Uterus (tissue), 4 donors: ENCODE data around the gene FANCC. TPM values are rescaled to one million over a fixed set of nuclear protein-coding genes. Genes with fewer than 3 reads are reported as not detected.

Experiments
- DNase-seq, 2 donors: peaks; one replicate each; pipeline ENCODE4 v3.0.0-alpha.2; 2019 to 2020
- H3K27ac ChIP-seq, 2 donors: fragments of 200-600 bp; sonication (generic); 1 replicate in 1 of 2; 2 replicates in 1 of 2; pipeline ENCODE4 v1.5.1; 2016 to 2018
- H3K27me3 ChIP-seq, 2 donors: fragments of 200-600 bp; sonication (generic); one replicate each; pipeline ENCODE4 v1.5.1; 2018 to 2019; ENCODE audit warnings: control low read depth in 1 of 2
- H3K36me3 ChIP-seq, 2 donors: fragments of 200-600 bp; sonication (generic); one replicate each; pipeline ENCODE4 v1.5.1; 2019; ENCODE audit warnings: control low read depth in 1 of 2
- H3K4me1 ChIP-seq, 2 donors: fragments of 200-600 bp; sonication (generic); one replicate each; pipeline ENCODE4 v1.5.1; 2018 to 2019; ENCODE audit warnings: control low read depth in 1 of 2
- H3K4me3 ChIP-seq, 2 donors: fragments of 200-600 bp; sonication (generic); 1 replicate in 1 of 2; 2 replicates in 1 of 2; pipeline ENCODE4 v1.5.1; 2018 to 2019; ENCODE audit warnings: mild to moderate bottlenecking in 1 of 2
- H3K9me3 ChIP-seq, 2 donors: fragments of 200-600 bp; sonication (generic); one replicate each; pipeline ENCODE4 v1.5.1; 2019; ENCODE audit warnings: control low read depth in 1 of 2
- POLR2A ChIP-seq, 2 donors: fragments of 450-650 bp; IDR thresholded peaks; one replicate each; pipeline ENCODE4 v1.6.1; 2016; ENCODE audit warnings: antibody characterized with exemption in 2 of 2, mild to moderate bottlenecking in 1 of 2, moderate library complexity in 1 of 2
- intact Hi-C: fragments of 100-400 bp; cut with DNase I; formaldehyde crosslinking; loops from one replicate; pipeline ENCODE4 v1.15.1; 2023; ENCODE audit warnings: low total_unique reads
- total RNA-seq, 4 donors: library from RNA; depleted of rRNA in 3 of 4; stranded (reverse); fragments of >200 nt in 3 of 4; gene quantifications; one replicate each; pipeline versions ENCODE4 v1.1.0 to v1.2.4, GENCODE V29; 2014 to 2023
- TF ChIP-seq, protein P1 (sequence below), 4 experiments: fragments of 200-600 bp in 2 of 4; fragments of 450-650 bp in 2 of 4; sonication (generic) in 2 of 4; IDR thresholded peaks; one replicate each; pipeline ENCODE4 v1.5.1; 2016 to 2019; ENCODE audit warnings: antibody characterized with exemption in 4 of 4, mild to moderate bottlenecking in 2 of 4, moderate library complexity in 1 of 4
- donor health status: DM: yes; HTN: yes; CAD: no.

The FANCC gene
- total RNA-seq, 4 donors from 2014 or later, result 4.1 to 21.4 (median 15.9) TPM

DNA sequence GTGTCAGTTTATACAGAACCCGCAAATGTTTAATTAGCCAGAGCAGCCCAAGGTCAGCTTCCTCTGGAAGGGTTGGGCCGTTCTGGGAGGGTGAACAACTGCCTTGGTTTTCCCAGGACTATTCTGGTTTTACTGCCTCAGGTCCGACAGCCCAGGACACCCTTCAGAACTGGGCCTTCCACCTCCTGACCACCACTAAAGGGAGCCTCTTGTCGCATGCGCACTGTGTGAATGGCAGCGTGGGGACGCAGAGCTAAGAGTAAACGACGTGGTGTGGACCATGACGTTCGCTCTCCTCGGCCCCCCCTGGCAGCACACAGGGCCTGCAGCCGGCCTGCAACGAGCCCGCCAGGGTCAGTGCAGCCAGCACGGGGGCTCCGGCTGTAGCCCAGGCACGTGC, 214.9 kb downstream of the FANCC start:
- Histone ChIP-seq H3K27me3 (no peaks in the 10 kb centered on the region), H3K36me3 (no peaks in the 10 kb centered on the region), H3K27ac (no peak overlapping the region), H3K4me3 (no peak overlapping the region), H3K4me1 (peaks cover 0 to 7% of the 10 kb centered on the region in 2 donors), H3K9me3 (no peaks in the 10 kb centered on the region)
- DNase-seq, result no peak
- intact Hi-C loops, result no loop called here
- TF ChIP-seq, protein P1, sequence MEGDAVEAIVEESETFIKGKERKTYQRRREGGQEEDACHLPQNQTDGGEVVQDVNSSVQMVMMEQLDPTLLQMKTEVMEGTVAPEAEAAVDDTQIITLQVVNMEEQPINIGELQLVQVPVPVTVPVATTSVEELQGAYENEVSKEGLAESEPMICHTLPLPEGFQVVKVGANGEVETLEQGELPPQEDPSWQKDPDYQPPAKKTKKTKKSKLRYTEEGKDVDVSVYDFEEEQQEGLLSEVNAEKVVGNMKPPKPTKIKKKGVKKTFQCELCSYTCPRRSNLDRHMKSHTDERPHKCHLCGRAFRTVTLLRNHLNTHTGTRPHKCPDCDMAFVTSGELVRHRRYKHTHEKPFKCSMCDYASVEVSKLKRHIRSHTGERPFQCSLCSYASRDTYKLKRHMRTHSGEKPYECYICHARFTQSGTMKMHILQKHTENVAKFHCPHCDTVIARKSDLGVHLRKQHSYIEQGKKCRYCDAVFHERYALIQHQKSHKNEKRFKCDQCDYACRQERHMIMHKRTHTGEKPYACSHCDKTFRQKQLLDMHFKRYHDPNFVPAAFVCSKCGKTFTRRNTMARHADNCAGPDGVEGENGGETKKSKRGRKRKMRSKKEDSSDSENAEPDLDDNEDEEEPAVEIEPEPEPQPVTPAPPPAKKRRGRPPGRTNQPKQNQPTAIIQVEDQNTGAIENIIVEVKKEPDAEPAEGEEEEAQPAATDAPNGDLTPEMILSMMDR (IDR thresholded peaks at IDR 0.05), result no peak
- TF ChIP-seq POLR2A (IDR thresholded peaks at IDR 0.05), result no peak

DNA sequence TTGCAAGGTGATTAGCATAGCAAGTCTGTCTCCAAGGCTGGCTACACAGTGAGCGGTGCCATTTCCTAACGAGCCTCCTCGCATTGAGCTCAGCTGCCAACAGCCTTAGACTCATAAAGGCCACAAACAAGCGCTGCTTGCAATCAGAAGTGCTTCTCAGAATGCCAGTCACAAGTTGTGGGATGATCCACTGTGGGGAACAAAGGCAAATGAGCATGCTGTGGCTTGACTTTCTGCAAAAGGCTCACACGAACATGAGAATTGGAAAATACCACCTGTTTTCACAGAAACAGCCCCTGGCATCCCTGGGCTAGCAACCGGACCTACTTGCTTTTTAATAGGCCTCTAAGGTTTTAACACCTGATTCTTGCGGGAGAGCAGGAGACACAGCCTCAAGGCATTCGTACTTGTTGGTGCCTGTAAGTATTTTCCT, 215.5 kb downstream of the FANCC start:
- Histone ChIP-seq H3K4me1 (peaks cover 0 to 2% of the 10 kb centered on the region in 2 donors), H3K9me3 (no peaks in the 10 kb centered on the region), H3K36me3 (no peaks in the 10 kb centered on the region), H3K27me3 (no peaks in the 10 kb centered on the region), H3K4me3 (no peak overlapping the region), H3K27ac (no peak overlapping the region)
- DNase-seq, result no peak
- intact Hi-C loops, result no loop called here
- TF ChIP-seq, protein P1 (IDR thresholded peaks at IDR 0.05), result no peak
- no peak for TF ChIP-seq POLR2A (IDR thresholded peaks at IDR 0.05)

DNA sequence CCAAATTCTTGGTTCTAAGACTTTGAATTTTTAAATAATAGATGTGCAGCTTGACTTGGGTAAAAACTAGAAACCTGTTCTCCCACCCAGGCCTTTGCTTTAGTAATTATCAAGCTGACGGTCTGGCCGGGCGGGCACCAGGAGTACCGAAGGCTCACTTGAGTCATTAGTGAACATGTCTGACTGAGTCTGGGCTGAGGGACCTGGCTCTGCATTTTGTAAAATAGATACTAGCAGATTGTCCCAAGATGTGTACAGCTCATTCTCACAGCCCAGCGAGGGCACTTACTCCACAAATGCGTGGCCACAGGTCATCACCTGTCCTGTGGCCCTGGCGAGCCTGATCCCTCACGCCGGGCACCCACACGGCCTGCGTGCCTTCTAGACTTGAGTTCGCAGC, 216.2 kb downstream of the FANCC start:
- no peak for DNase-seq
- no peak for TF ChIP-seq POLR2A (IDR thresholded peaks at IDR 0.05)
- TF ChIP-seq, protein P1 (IDR thresholded peaks at IDR 0.05), result no peak
- no peak overlapping the region for H3K4me3 ChIP-seq
- intact Hi-C loops, result no loop called here
- H3K36me3 ChIP-seq, result no peaks in the 10 kb centered on the region
- H3K4me1 ChIP-seq, result no peaks in the 10 kb centered on the region
- H3K27ac ChIP-seq, result no peak overlapping the region
- H3K9me3 ChIP-seq, result no peaks in the 10 kb centered on the region
- H3K27me3 ChIP-seq, result no peaks in the 10 kb centered on the region

DNA sequence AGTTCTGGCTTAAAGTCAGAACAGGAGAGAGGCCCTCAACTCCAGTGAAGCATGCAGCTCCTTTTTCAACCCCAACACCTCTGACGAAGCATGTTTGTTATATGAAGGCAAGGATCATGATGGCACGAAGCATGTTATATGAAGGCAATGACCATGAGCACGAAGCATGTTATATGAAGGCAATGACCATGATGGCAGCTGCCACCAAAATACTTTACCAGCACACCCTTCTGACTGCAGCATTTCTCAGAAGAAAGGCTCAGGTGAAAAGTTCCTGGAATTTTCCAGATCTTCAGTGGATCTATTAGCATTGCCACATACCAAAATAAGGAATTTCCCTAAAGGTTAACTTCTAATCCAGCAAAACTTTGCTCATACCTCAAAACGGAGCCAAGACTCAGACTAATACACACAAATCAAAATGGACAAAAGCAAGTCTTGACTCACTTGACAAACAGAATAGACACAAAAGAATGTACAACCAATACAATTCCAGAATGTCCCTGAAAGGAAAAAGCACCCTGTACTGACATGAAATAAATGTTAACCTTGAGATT, 217.4 kb downstream of the FANCC start:
- TF ChIP-seq, protein P1 (IDR thresholded peaks at IDR 0.05), result no peak
- no peak for TF ChIP-seq POLR2A (IDR thresholded peaks at IDR 0.05)
- no peak overlapping the region for H3K4me3 ChIP-seq
- H3K27ac ChIP-seq, result peak overlapping the region in 1 of 2 donors; percentile 33
- H3K9me3 ChIP-seq, result no peaks in the 10 kb centered on the region
- no peaks in the 10 kb centered on the region for H3K36me3 ChIP-seq
- no peaks in the 10 kb centered on the region for H3K4me1 ChIP-seq
- DNase-seq, result no peak
- H3K27me3 ChIP-seq, result no peaks in the 10 kb centered on the region
- intact Hi-C loops, result no loop called here

DNA sequence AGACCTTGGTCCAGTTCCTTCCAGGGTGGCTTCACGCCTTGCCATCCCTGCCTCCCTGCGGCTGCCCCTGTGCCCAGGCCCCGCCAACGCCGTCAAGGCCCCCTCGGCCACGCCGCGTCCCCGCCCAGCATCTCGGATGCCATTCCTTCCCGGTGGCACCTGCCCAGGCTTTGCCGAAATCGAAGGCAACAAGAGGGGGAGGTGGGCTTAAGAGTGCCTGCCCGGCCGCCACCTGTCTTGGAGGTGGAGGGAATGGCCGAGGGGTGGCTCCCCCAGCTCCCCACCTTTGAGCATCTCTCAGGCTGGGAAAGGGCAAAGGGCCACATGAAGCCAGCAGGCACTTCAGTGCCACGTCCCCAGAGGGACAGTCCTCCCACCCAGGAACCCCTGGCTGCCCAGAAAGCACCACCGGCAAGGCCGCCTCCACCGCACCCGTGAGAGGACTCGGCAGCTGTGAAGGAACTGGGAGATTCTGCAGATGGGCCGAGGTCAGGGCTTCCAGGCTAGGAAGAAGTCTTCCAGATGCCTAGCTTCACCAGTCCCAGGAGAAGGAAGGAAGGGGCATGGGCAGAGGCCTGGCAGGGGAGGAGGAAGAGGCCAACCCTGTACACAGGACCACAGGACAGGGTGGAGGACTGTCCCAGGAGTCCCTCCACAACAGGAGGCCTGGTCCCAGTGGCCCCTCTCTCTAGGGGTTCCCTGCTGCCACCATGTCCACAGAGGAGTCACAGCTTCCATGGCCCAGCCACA, 218.0 kb downstream of the FANCC start:
- Histone ChIP-seq H3K4me1 (no peaks in the 10 kb centered on the region), H3K9me3 (no peaks in the 10 kb centered on the region), H3K4me3 (no peak overlapping the region), H3K36me3 (no peaks in the 10 kb centered on the region), H3K27ac (peak overlapping the region in 1 of 2 donors; percentile 33), H3K27me3 (no peaks in the 10 kb centered on the region)
- no peak for DNase-seq
- intact Hi-C loops, result no loop called here
- TF ChIP-seq, protein P1 (IDR thresholded peaks at IDR 0.05), result no peak
- no peak for TF ChIP-seq POLR2A (IDR thresholded peaks at IDR 0.05)
